Measurements from ENCODE around the gene MEF2C. TPM values are rescaled to one million over a fixed set of nuclear protein-coding genes. Genes with fewer than 3 reads are reported as not detected.

Gene MEF2C
- total RNA-seq, 4 donors from 2014 or later, result 51.0 to 78.6 (median 65.7) TPM

DNA sequence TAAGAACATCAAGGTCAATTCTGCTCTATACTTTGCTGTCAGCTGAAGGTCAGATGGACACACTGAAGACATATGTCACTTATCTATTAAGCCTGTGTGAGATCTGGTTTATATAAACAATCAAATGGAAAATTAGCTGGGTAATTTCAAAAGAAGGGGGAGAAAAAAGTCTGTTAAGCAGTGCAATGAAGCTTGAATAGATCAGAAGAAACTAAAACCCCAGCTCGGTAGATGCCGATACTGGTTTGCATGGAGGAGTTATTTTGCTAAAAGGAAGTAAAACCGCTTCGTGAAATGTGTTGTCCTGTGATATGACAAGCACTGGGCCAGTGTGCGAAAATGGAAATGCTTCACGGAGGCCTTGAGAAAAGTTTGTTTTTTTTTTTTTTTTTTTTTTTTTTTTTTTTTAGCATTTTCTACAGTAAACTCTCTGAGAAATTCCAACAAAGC, 148.8 kb downstream of the MEF2C start:
- TF ChIP-seq POLR2A (IDR thresholded peaks at IDR 0.05), result no peak
- TF ChIP-seq, protein P1, sequence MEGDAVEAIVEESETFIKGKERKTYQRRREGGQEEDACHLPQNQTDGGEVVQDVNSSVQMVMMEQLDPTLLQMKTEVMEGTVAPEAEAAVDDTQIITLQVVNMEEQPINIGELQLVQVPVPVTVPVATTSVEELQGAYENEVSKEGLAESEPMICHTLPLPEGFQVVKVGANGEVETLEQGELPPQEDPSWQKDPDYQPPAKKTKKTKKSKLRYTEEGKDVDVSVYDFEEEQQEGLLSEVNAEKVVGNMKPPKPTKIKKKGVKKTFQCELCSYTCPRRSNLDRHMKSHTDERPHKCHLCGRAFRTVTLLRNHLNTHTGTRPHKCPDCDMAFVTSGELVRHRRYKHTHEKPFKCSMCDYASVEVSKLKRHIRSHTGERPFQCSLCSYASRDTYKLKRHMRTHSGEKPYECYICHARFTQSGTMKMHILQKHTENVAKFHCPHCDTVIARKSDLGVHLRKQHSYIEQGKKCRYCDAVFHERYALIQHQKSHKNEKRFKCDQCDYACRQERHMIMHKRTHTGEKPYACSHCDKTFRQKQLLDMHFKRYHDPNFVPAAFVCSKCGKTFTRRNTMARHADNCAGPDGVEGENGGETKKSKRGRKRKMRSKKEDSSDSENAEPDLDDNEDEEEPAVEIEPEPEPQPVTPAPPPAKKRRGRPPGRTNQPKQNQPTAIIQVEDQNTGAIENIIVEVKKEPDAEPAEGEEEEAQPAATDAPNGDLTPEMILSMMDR (IDR thresholded peaks at IDR 0.05), result no peak
- no peak overlapping the region for H3K4me3 ChIP-seq (replicated peaks in 1 of 3)
- intact Hi-C loops (cut with DNase I), result loop anchor here (10.0 kb wide), 1 partner anchor 151 kb away; the partner anchor contains the start of gene MEF2C

DNA sequence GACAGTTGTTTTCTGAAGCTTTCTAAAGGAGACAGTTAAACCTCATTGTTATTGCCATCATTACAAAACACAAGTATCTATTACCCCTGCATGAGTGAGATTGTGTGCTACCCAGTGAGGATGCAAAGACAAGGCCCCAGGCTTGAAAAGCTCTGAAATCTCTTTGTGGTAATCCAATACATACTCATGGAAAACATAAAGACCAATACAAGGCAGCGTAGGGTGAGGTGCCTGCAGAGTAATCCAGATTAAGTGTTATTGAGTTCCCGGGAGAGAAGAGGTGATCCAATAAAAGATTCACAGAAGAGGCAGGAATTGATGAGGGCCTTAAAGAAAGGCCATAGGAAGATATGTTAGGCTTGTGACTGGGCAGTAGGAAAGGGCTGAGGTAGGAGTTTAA, 150.1 kb downstream of the MEF2C start:
- TF ChIP-seq, protein P1 (IDR thresholded peaks at IDR 0.05), result no peak
- no peak for TF ChIP-seq POLR2A (IDR thresholded peaks at IDR 0.05)
- intact Hi-C loops (cut with DNase I), result loop anchor here (10.0 kb wide), 1 partner anchor 152 kb away; the partner anchor contains the start of gene MEF2C
- Histone ChIP-seq H3K4me1 (peaks cover 0 to 12% of the 10 kb centered on the region in 2 donors), H3K4me3 (replicated peaks in 1 of 3) (no peak overlapping the region), H3K27me3 (no peaks in the 10 kb centered on the region), H3K27ac (peak overlapping the region; percentile 52 to 69 (median 66)), H3K9me3 (no peaks in the 10 kb centered on the region), H3K36me3 (no peaks in the 10 kb centered on the region)
- no peak for DNase-seq
- WGBS, 2 donors, result 91 to 95% methylated on average over 2 of the region's 2 CpGs

More for the DNA sequence above, 148.8 kb downstream of the MEF2C start:
- Histone ChIP-seq H3K27ac (peak overlapping the region; percentile 18 to 69 (median 40)), H3K4me1 (peaks cover 0 to 12% of the 10 kb centered on the region in 2 donors), H3K27me3 (no peaks in the 10 kb centered on the region), H3K9me3 (no peaks in the 10 kb centered on the region), H3K36me3 (no peaks in the 10 kb centered on the region)
- DNase-seq, result no peak
- WGBS, 2 donors, result 60 to 69% methylated on average over 6 of the region's 6 CpGs

DNA sequence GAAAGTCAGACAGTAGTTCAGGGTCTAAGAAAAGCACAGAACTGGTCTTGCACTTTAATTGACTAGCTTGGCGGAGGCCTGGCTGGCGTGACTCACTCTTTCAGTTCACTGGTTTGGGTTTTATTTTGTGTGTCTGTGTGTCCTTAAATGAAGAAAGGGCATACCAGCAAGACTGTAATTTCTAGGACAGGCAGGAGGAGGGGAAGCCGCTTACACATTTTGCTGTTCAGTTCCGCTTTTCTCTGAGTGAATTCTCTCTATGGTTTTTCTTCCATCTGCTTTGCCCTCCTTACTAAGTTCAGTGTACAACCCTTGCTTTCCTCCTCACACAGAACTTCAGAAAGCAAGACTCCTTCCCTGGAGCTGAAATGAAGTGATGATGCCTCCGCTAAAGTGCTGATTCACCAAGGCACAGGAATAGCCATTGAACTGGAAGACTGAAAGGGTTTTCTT, 150.8 kb downstream of the MEF2C start:
- peaks cover 0 to 12% of the 10 kb centered on the region in 2 donors for H3K4me1 ChIP-seq
- no peak overlapping the region for H3K4me3 ChIP-seq (replicated peaks in 1 of 3)
- no peaks in the 10 kb centered on the region for H3K27me3 ChIP-seq
- H3K36me3 ChIP-seq, result no peaks in the 10 kb centered on the region
- TF ChIP-seq, protein P1 (IDR thresholded peaks at IDR 0.05), result no peak
- TF ChIP-seq POLR2A (IDR thresholded peaks at IDR 0.05), result no peak
- H3K9me3 ChIP-seq, result no peaks in the 10 kb centered on the region
- DNase-seq, result peak; percentile 20 to 39
- 78 to 81% methylated on average over 5 of the region's 5 CpGs for WGBS, 2 donors
- H3K27ac ChIP-seq, result peak overlapping the region; percentile 52 to 69 (median 66)
- intact Hi-C loops (cut with DNase I), result loop anchor here (10.0 kb wide), 1 partner anchor 153 kb away; the partner anchor contains the start of gene MEF2C

DNA sequence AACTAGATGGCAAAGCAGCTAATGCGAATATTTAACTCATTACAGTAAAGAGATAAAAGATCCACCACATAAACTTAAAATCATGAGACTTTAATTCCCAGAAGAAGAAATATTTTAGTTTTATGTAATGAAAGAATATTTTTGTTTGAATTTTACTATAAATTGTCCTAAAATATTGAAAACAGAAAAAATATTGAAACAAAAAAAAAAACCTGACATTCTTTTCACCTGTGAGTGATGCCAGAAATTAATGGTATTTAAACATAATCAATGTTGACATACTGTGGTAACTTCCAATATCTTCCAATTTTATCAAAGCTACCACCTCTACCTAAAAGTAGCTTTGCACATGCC, 153.2 kb downstream of the MEF2C start:
- intact Hi-C loops (cut with DNase I), result loop anchor here (10.0 kb wide), 1 partner anchor 155 kb away; the partner anchor contains the start of gene MEF2C
- peak overlapping the region in 1 of 3 donors; percentile 18 for H3K27ac ChIP-seq
- no peak for DNase-seq

More for the DNA sequence above, 153.2 kb downstream of the MEF2C start:
- H3K27me3 ChIP-seq, result no peaks in the 10 kb centered on the region
- peaks cover 0 to 12% of the 10 kb centered on the region in 2 donors for H3K4me1 ChIP-seq
- 13 to 16% methylated on average over 1 of the region's 1 CpG for WGBS, 2 donors
- H3K4me3 ChIP-seq (replicated peaks in 1 of 3), result no peak overlapping the region
- TF ChIP-seq, protein P1 (IDR thresholded peaks at IDR 0.05), result no peak
- TF ChIP-seq POLR2A (IDR thresholded peaks at IDR 0.05), result no peak
- peaks cover 0 to 8% of the 10 kb centered on the region in 2 donors for H3K36me3 ChIP-seq
- H3K9me3 ChIP-seq, result no peaks in the 10 kb centered on the region
